PC-3 (cell line): ENCODE results near the gene CXADR. TPM values are rescaled to one million over a fixed set of nuclear protein-coding genes. Genes with fewer than 3 reads are reported as not detected.

ENCODE experiments used
- ATAC-seq: fragments of 200-7000 bp; cut with Tn5 transposase; 2 replicates; pipeline ENCODE4 v1.9.1; 2020; ENCODE audit warnings: mild to moderate bottlenecking, moderate library complexity
- BruUV-seq: library from RNA; stranded (reverse); fragments of 400-500 nt; replicated peaks from 2 replicates; lab custom pipeline; 2021; lab: Mats Ljungman, UMichigan
- CTCF ChIA-PET: fragments of 300-600 bp; sonication (Branson Sonifier 250); formaldehyde crosslinking; loops from one replicate; lab custom pipeline; 2022; ENCODE audit warnings: antibody characterized with exemption; lab: Charles Lee
- POLR2A ChIA-PET: fragments of 300-600 bp; sonication (Branson Sonifier 250); formaldehyde crosslinking; loops from one replicate; lab custom pipeline; 2022; ENCODE audit warnings: antibody characterized with exemption; ENCODE audit not compliant: unreplicated experiment; lab: Charles Lee
- DNase-seq: peaks from one replicate; pipeline ENCODE4 v3.0.0-alpha.2; 2015
- H2AFZ ChIP-seq: fragments of 300-600 bp; sonication (generic); 2 replicates; pipeline ENCODE4 v1.6.0; 2016; ENCODE audit warnings: antibody characterized with exemption, low read length
- H3F3A ChIP-seq: fragments of 300-600 bp; sonication (generic); one replicate; pipeline ENCODE4 v1.6.0; 2017; ENCODE audit warnings: antibody characterized with exemption, low read length, control low read depth, mild to moderate bottlenecking; ENCODE audit not compliant: unreplicated experiment
- H3K27ac ChIP-seq: fragments of 300-600 bp; sonication (generic); 2 replicates; pipeline ENCODE4 v1.5.1; 2016; ENCODE audit warnings: mild to moderate bottlenecking, low read length
- H3K27me3 ChIP-seq: fragments of 300-600 bp; sonication (generic); 2 replicates; pipeline ENCODE4 v1.6.1; 2016; ENCODE audit warnings: low read length, mixed read lengths
- H3K36me3 ChIP-seq: fragments of 300-600 bp; sonication (generic); 2 replicates; pipeline ENCODE4 v1.6.1; 2016; ENCODE audit warnings: low read depth, mixed run types, low read length, mixed read lengths
- H3K4me1 ChIP-seq: fragments of 300-600 bp; sonication (generic); 2 replicates; pipeline ENCODE4 v1.5.1; 2016; ENCODE audit warnings: low read length; ENCODE audit not compliant: insufficient read depth
- H3K4me2 ChIP-seq: fragments of 300-600 bp; sonication (generic); 2 replicates; pipeline ENCODE4 v1.6.0; 2016; ENCODE audit warnings: low read length
- H3K4me3 ChIP-seq: fragments of 300-600 bp; sonication (generic); 2 replicates; pipeline ENCODE4 v1.5.1; 2016; ENCODE audit warnings: mild to moderate bottlenecking, low read length, mixed read lengths
- H3K79me2 ChIP-seq: fragments of 300-600 bp; sonication (generic); 2 replicates; pipeline ENCODE4 v1.6.1; 2017; ENCODE audit warnings: low read length, mixed read lengths
- H3K9ac ChIP-seq: fragments of 300-600 bp; sonication (generic); 2 replicates; pipeline ENCODE4 v1.6.0; 2016; ENCODE audit warnings: mild to moderate bottlenecking, low read length
- H3K9me2 ChIP-seq: fragments of 300-600 bp; sonication (generic); replicated peaks from 2 replicates; pipeline ENCODE4 v1.6.1; 2016; ENCODE audit warnings: mixed run types, low read length, mixed read lengths
- H3K9me3 ChIP-seq: fragments of 300-600 bp; sonication (generic); 2 replicates; pipeline ENCODE4 v1.6.1; 2016; ENCODE audit warnings: low read length, mixed read lengths
- H4K20me1 ChIP-seq: fragments of 300-600 bp; sonication (generic); 2 replicates; pipeline ENCODE4 v1.6.1; 2016; ENCODE audit warnings: low read length, mixed read lengths
- CTCF ChIP-seq: fragments of 300-600 bp; sonication (generic); conservative IDR thresholded peaks from 2 replicates; pipeline ENCODE4 v1.5.1; 2017; ENCODE audit warnings: antibody characterized with exemption, low read depth, mild to moderate bottlenecking, low read length
- EZH2 ChIP-seq: fragments of 300-600 bp; sonication (generic); IDR thresholded peaks from one replicate; pipeline ENCODE4 v1.6.1; 2017; ENCODE audit warnings: antibody characterized with exemption, mild to moderate bottlenecking, low read length; ENCODE audit not compliant: unreplicated experiment
- EZH2phosphoT487 ChIP-seq: fragments of 300-600 bp; sonication (generic); IDR thresholded peaks from 2 replicates; pipeline ENCODE4 v1.6.1; 2018; ENCODE audit warnings: mild to moderate bottlenecking, antibody characterized with exemption, low read length, borderline replicate concordance
- intact Hi-C: fragments of 100-400 bp; cut with micrococcal nuclease; formaldehyde crosslinking; loops from 2 replicates; pipeline ENCODE4 v1.9.0; 2023
- total RNA-seq: library from RNA; depleted of rRNA; stranded (reverse); fragments of >200 nt; gene quantifications from 2 replicates; pipeline ENCODE4 v1.2.3, GENCODE V29; 2014

The CXADR gene
- total RNA-seq, 1 experiment from 2014 or later, result 11.2 TPM

GRCh38 chr21:17467392-17467791 lies 45.5 kb upstream of the CXADR start:
- no peaks in the 10 kb centered on the region for H3K36me3 ChIP-seq
- no peaks in the 10 kb centered on the region for H3F3A ChIP-seq
- no peak overlapping the region for H2AFZ ChIP-seq
- H3K4me2 ChIP-seq, result no peak overlapping the region
- CTCF ChIA-PET, result no interaction called here
- no peak for ATAC-seq
- no peak for TF ChIP-seq EZH2phosphoT487
- TF ChIP-seq EZH2, result no peak
- TF ChIP-seq CTCF, result no peak
- intact Hi-C loops, result no loop called here
- BruUV-seq, result no TSS peak
- H3K9me2 ChIP-seq, result no peaks in the 10 kb centered on the region
- no peak overlapping the region for H3K4me3 ChIP-seq
- no peaks in the 10 kb centered on the region for H3K79me2 ChIP-seq
- no peak for DNase-seq
- H3K9ac ChIP-seq, result no peak overlapping the region
- no peaks in the 10 kb centered on the region for H3K9me3 ChIP-seq
- no peaks in the 10 kb centered on the region for H4K20me1 ChIP-seq
- POLR2A ChIA-PET, result no interaction called here
- H3K4me1 ChIP-seq, result no peaks in the 10 kb centered on the region
- no peak overlapping the region for H3K27ac ChIP-seq
- no peaks in the 10 kb centered on the region for H3K27me3 ChIP-seq

- H3K9ac ChIP-seq, result no peak overlapping the region
- H3K27me3 ChIP-seq, result no peaks in the 10 kb centered on the region
- ATAC-seq, result no peak
- no peaks in the 10 kb centered on the region for H3K4me1 ChIP-seq
- no peak overlapping the region for H3K4me2 ChIP-seq
- H3K9me3 ChIP-seq, result no peaks in the 10 kb centered on the region
- no peak overlapping the region for H2AFZ ChIP-seq
- BruUV-seq, result no TSS peak
- H3K79me2 ChIP-seq, result no peaks in the 10 kb centered on the region
- POLR2A ChIA-PET, result no interaction called here
- CTCF ChIA-PET, result no interaction called here
- H3K4me3 ChIP-seq, result no peak overlapping the region
- no peaks in the 10 kb centered on the region for H3K9me2 ChIP-seq
- no peak for DNase-seq
- no peaks in the 10 kb centered on the region for H3F3A ChIP-seq
- H3K36me3 ChIP-seq, result no peaks in the 10 kb centered on the region
- intact Hi-C loops, result no loop called here
- no peak overlapping the region for H3K27ac ChIP-seq
- H4K20me1 ChIP-seq, result no peaks in the 10 kb centered on the region
- no peak for TF ChIP-seq EZH2phosphoT487
Measured at GRCh38 chr21:17467829-17468228, 45.0 kb upstream of the CXADR start.

GRCh38 chr21:17468698-17469097 lies 44.1 kb upstream of the CXADR start:
- ATAC-seq (no peak), DNase-seq (no peak)
- no peak overlapping the region for H3K4me2 ChIP-seq
- no peaks in the 10 kb centered on the region for H3K9me2 ChIP-seq
- no peak overlapping the region for H3K4me3 ChIP-seq
- no peaks in the 10 kb centered on the region for H3K36me3 ChIP-seq
- intact Hi-C loops, result no loop called here
- H3F3A ChIP-seq, result no peaks in the 10 kb centered on the region
- no peaks in the 10 kb centered on the region for H4K20me1 ChIP-seq
- CTCF ChIA-PET, result no interaction called here
- BruUV-seq, result no TSS peak
- H3K79me2 ChIP-seq, result no peaks in the 10 kb centered on the region
- no peak overlapping the region for H3K27ac ChIP-seq
- H3K9me3 ChIP-seq, result no peaks in the 10 kb centered on the region
- TF ChIP-seq CTCF (no peak), EZH2 (no peak), EZH2phosphoT487 (no peak)
- POLR2A ChIA-PET, result no interaction called here
- no peaks in the 10 kb centered on the region for H3K4me1 ChIP-seq
- no peak overlapping the region for H3K9ac ChIP-seq
- H2AFZ ChIP-seq, result no peak overlapping the region
- H3K27me3 ChIP-seq, result no peaks in the 10 kb centered on the region
